Measurements from ENCODE around the gene PCDHGC3. TPM values are rescaled to one million over a fixed set of nuclear protein-coding genes. Genes with fewer than 3 reads are reported as not detected.

Gene PCDHGC3
- total and polyA plus RNA-seq, 2 experiments from 2014 or later, result 12.9 to 13.8 TPM

GRCh38 chr5:141523991-141524390, 48.2 kb downstream of the PCDHGC3 start:
- no peak overlapping the region for H3K4me3 ChIP-seq
- H3K27ac Mint-ChIP-seq, result peak overlapping the region; percentile 70; the same call in 1 of the 2 replicates
- H3K9me3 Mint-ChIP-seq, result no peaks in the 10 kb centered on the region
- no peaks in the 10 kb centered on the region for H3K9me2 ChIP-seq (ENCODE audit: insufficient read depth)
- 0 out of 2 replicates have a peak overlapping the region, but pooled peaks have one; percentile 15 for H3K4me2 ChIP-seq
- peaks cover 11% of the 10 kb centered on the region for H3K4me1 ChIP-seq (ENCODE audit: insufficient read depth)
- no peak overlapping the region for H3K27ac ChIP-seq (ENCODE audit: low read depth)
- DNase-seq (ENCODE audit: low spot score), result no peak
- H3K4me1 Mint-ChIP-seq, result peaks cover 22% of the 10 kb centered on the region
- peaks cover 9% of the 10 kb centered on the region; the same call in 1 of the 2 replicates for H3F3A ChIP-seq (replicated peaks; ENCODE audit: low read depth)
- no peaks in the 10 kb centered on the region for H3K27me3 ChIP-seq (ENCODE audit: insufficient read depth)
- no peak overlapping the region for H3K4me3 Mint-ChIP-seq
- H2AFZ ChIP-seq, result no peak overlapping the region
- 0 out of 2 replicates have a peak, but pooled peaks cover 6% of the 10 kb centered on the region for H3K79me2 ChIP-seq (replicated peaks; ENCODE audit: insufficient read depth)
- ATAC-seq, result no peak
- TF ChIP-seq CREB1 (CRISPR knock-in tag; IDR thresholded peaks at IDR 0.05; ENCODE audit: low read depth) (no peak), POLR2AphosphoS5 (IDR thresholded peaks at IDR 0.05; ENCODE audit: low read depth) (no peak), JUNB (IDR thresholded peaks at IDR 0.05; ENCODE audit: unreplicated experiment) (no peak), ZNF462 (CRISPR knock-in tag; IDR thresholded peaks at IDR 0.05) (no peak), NANOG (IDR thresholded peaks at IDR 0.05; ENCODE audit: borderline replicate concordance) (no peak), STAT1 (IDR thresholded peaks at IDR 0.05; ENCODE audit: unreplicated experiment) (no peak), ZNF331 (CRISPR knock-in tag; IDR thresholded peaks at IDR 0.05; ENCODE audit: low read depth) (no peak), ZNF114 (CRISPR knock-in tag; IDR thresholded peaks at IDR 0.05) (no peak), EZH2phosphoT487 (IDR thresholded peaks at IDR 0.05; ENCODE audit: unreplicated experiment) (no peak), EZH2 (IDR thresholded peaks at IDR 0.05; ENCODE audit: low read depth, unreplicated experiment) (no peak), CTCF (conservative IDR thresholded peaks at IDR 0.05; ENCODE audit: low read depth in 2 of 2) (no peak)
- TF ChIP-seq, protein P1, sequence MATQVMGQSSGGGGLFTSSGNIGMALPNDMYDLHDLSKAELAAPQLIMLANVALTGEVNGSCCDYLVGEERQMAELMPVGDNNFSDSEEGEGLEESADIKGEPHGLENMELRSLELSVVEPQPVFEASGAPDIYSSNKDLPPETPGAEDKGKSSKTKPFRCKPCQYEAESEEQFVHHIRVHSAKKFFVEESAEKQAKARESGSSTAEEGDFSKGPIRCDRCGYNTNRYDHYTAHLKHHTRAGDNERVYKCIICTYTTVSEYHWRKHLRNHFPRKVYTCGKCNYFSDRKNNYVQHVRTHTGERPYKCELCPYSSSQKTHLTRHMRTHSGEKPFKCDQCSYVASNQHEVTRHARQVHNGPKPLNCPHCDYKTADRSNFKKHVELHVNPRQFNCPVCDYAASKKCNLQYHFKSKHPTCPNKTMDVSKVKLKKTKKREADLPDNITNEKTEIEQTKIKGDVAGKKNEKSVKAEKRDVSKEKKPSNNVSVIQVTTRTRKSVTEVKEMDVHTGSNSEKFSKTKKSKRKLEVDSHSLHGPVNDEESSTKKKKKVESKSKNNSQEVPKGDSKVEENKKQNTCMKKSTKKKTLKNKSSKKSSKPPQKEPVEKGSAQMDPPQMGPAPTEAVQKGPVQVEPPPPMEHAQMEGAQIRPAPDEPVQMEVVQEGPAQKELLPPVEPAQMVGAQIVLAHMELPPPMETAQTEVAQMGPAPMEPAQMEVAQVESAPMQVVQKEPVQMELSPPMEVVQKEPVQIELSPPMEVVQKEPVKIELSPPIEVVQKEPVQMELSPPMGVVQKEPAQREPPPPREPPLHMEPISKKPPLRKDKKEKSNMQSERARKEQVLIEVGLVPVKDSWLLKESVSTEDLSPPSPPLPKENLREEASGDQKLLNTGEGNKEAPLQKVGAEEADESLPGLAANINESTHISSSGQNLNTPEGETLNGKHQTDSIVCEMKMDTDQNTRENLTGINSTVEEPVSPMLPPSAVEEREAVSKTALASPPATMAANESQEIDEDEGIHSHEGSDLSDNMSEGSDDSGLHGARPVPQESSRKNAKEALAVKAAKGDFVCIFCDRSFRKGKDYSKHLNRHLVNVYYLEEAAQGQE (IDR thresholded peaks at IDR 0.05; ENCODE audit: unreplicated experiment), result no peak
- TF ChIP-seq, protein P2, sequence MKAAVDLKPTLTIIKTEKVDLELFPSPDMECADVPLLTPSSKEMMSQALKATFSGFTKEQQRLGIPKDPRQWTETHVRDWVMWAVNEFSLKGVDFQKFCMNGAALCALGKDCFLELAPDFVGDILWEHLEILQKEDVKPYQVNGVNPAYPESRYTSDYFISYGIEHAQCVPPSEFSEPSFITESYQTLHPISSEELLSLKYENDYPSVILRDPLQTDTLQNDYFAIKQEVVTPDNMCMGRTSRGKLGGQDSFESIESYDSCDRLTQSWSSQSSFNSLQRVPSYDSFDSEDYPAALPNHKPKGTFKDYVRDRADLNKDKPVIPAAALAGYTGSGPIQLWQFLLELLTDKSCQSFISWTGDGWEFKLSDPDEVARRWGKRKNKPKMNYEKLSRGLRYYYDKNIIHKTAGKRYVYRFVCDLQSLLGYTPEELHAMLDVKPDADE (IDR thresholded peaks at IDR 0.05), result no peak
- peaks cover 4% of the 10 kb centered on the region for H4K20me1 ChIP-seq (replicated peaks; ENCODE audit: insufficient read depth)
- H3K36me3 ChIP-seq (ENCODE audit: insufficient read depth), result peaks cover 34% of the 10 kb centered on the region
- peaks cover 78% of the 10 kb centered on the region for H3K36me3 Mint-ChIP-seq (ENCODE audit: low read depth)
- no peaks in the 10 kb centered on the region for H3K27me3 Mint-ChIP-seq (ENCODE audit: insufficient read depth, low read depth, poor library complexity)
